Kidney (tissue), 14 donors: ENCODE measurements around the gene ZNF595. TPM values are rescaled to one million over a fixed set of nuclear protein-coding genes. Genes with fewer than 3 reads are reported as not detected.

Experiments
- DNase-seq, 5 donors: peaks; one replicate each; pipeline ENCODE4 v3.0.0-alpha.2; 2013 to 2020
- FAIRE-seq: peaks from 2 replicates; lab custom pipeline; 2012; peaks lifted over from hg19 to GRCh38; lab: Jason Lieb, UNC
- H3K27ac ChIP-seq, 2 donors: one replicate each; pipeline ENCODE4 v1.7.0; 2013; ENCODE audit warnings: low read depth in 2 of 2, low read length in 2 of 2, inconsistent platforms in 1 of 2
- H3K27me3 ChIP-seq: one replicate; pipeline ENCODE4 v1.7.1; 2013; ENCODE audit warnings: low read length, inconsistent platforms; ENCODE audit not compliant: control insufficient read depth, insufficient read depth
- H3K36me3 ChIP-seq, 3 donors: one replicate each; pipeline versions ENCODE4 v1.7.0 to v1.7.1; 2013; ENCODE audit warnings: low read length in 3 of 3, control low read depth in 1 of 3, inconsistent platforms in 1 of 3; ENCODE audit not compliant: insufficient read depth in 3 of 3, control insufficient read depth in 2 of 3
- H3K4me1 ChIP-seq, 3 donors: one replicate each; pipeline versions ENCODE4 v1.7.0 to v1.7.1; 2013; ENCODE audit warnings: low read length in 3 of 3, inconsistent platforms in 1 of 3, low read depth in 1 of 3; ENCODE audit not compliant: control insufficient read depth in 2 of 3, insufficient read depth in 2 of 3
- H3K4me3 ChIP-seq, 3 donors: one replicate each; pipeline versions ENCODE4 v1.7.0 to v1.8.1; 2013; ENCODE audit warnings: low read length in 3 of 3, control low read depth in 1 of 3, inconsistent platforms in 1 of 3
- H3K9ac ChIP-seq, 3 donors: one replicate each; pipeline versions ENCODE4 v1.7.0 to v1.7.1; 2013; ENCODE audit warnings: low read length in 3 of 3, control low read depth in 1 of 3, inconsistent platforms in 1 of 3
- H3K9me3 ChIP-seq, 3 donors: one replicate each; pipeline versions ENCODE4 v1.7.0 to v1.7.1; 2013; ENCODE audit warnings: low read length in 3 of 3, control low read depth in 1 of 3, inconsistent platforms in 1 of 3; ENCODE audit not compliant: control insufficient read depth in 2 of 3, insufficient read depth in 1 of 3
- intact Hi-C: fragments of 100-400 bp; cut with DNase I; formaldehyde crosslinking; loops from one replicate; pipeline ENCODE4 v1.11.1; 2022
- polyA plus RNA-seq: library from polyadenylated mRNA; stranded (reverse); fragments of 350-450 nt; fragmentation: Illumina TruSeq; extraction: RNeasy Lipid Tissue Mini Kit (QIAGEN cat#74804); gene quantifications from one replicate; pipeline ENCODE4 v1.2.3, GENCODE V29; 2014; ENCODE audit warnings: low read depth, low replicate concordance; ENCODE audit not compliant: insufficient read depth
- total RNA-seq: library from RNA; stranded (reverse); fragmentation: NEBNext Ultra II Directional; extraction: Animal tissue kit (Norgen Biotek cat#: 25700); gene quantifications from one replicate; pipeline ENCODE4 v1.2.1, GENCODE V29; 2021
- TF ChIP-seq, protein P1 (sequence below): IDR thresholded peaks from 3 replicates; pipeline ENCODE4 v1.5.1; 2012; ENCODE audit warnings: mild to moderate bottlenecking, moderate library complexity, borderline replicate concordance; ENCODE audit not compliant: insufficient read depth; ENCODE audit errors: extremely low read depth
- donor health status: control.
- donor health status: control.
- donor health status: control.
- donor health status: control.
- donor health status: control.
- donor health status: DM: yes; HTN: yes; CAD: no.
- donor health status: Normal renal cell carcinoma (clear cell type).

ZNF595 gene
- total and polyA plus RNA-seq, 2 donors from 2014 or later, result 6.0 to 18.3 TPM

DNA sequence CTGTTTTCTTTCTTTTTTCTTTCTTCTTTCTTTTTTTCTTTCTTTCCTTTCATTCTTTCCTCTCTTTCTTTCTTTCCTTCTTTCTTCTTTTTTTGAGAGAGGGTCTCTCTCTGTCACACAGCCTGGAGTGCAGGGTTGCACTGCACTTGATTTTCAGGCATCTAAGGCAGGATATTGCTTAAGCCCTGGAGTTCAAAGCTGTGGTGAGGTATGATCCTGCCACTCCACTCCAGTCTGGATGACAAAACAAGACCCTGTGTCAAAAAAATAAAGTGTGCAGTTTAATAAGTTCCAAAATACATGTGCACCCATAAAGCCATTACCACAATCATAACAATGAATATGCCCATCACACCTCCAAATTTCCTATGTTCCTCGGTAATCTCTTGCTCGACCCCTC, 60.6 kb downstream of the ZNF595 start:
- Histone ChIP-seq H3K4me3 (no peak overlapping the region), H3K36me3 (no peaks in the 10 kb centered on the region), H3K9ac (no peak overlapping the region), H3K27me3 (peaks cover 10% of the 10 kb centered on the region), H3K9me3 (peaks cover 0 to 2% (median 0%) of the 10 kb centered on the region in 3 donors), H3K4me1 (no peaks in the 10 kb centered on the region), H3K27ac (no peak overlapping the region)
- TF ChIP-seq, protein P1, sequence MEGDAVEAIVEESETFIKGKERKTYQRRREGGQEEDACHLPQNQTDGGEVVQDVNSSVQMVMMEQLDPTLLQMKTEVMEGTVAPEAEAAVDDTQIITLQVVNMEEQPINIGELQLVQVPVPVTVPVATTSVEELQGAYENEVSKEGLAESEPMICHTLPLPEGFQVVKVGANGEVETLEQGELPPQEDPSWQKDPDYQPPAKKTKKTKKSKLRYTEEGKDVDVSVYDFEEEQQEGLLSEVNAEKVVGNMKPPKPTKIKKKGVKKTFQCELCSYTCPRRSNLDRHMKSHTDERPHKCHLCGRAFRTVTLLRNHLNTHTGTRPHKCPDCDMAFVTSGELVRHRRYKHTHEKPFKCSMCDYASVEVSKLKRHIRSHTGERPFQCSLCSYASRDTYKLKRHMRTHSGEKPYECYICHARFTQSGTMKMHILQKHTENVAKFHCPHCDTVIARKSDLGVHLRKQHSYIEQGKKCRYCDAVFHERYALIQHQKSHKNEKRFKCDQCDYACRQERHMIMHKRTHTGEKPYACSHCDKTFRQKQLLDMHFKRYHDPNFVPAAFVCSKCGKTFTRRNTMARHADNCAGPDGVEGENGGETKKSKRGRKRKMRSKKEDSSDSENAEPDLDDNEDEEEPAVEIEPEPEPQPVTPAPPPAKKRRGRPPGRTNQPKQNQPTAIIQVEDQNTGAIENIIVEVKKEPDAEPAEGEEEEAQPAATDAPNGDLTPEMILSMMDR, result no peak
- DNase-seq (no peak), FAIRE-seq (no peak)
- intact Hi-C loops, result no loop called here

- no peaks in the 10 kb centered on the region for H3K4me1 ChIP-seq
- H3K4me3 ChIP-seq, result no peak overlapping the region
- TF ChIP-seq, protein P1, result no peak
- DNase-seq (no peak), FAIRE-seq (no peak)
- H3K27me3 ChIP-seq, result peaks cover 6% of the 10 kb centered on the region
- no peak overlapping the region for H3K9ac ChIP-seq
- H3K36me3 ChIP-seq, result no peaks in the 10 kb centered on the region
- intact Hi-C loops, result no loop called here
- H3K27ac ChIP-seq, result no peak overlapping the region
- H3K9me3 ChIP-seq, result peaks cover 0 to 2% (median 0%) of the 10 kb centered on the region in 3 donors
Measured at GRCh38 chr4:114149-114548, 61.0 kb downstream of the ZNF595 start.

DNA sequence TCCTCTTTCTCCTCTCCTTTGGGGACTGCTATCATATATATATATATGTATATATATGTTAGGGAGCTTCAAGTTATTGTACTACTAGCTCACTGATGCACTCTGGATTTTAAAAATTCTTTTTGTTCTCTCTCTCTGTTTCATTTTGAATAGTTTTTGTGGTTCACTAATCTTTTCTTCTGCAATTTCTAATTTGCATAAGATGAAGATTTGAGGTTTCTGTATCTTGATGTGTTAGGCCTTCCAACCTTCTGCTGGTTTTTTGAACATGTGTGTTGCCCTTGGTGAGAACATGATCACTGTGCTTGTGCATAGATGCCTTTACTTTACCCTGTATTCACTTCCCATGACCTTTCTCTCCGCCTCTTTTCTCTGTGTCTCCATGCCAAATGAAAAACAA, 63.4 kb downstream of the ZNF595 start:
- Histone ChIP-seq H3K4me3 (no peak overlapping the region), H3K36me3 (no peaks in the 10 kb centered on the region), H3K9ac (no peak overlapping the region), H3K27ac (no peak overlapping the region), H3K4me1 (no peaks in the 10 kb centered on the region), H3K27me3 (no peaks in the 10 kb centered on the region), H3K9me3 (no peaks in the 10 kb centered on the region)
- intact Hi-C loops, result no loop called here
- DNase-seq (no peak), FAIRE-seq (no peak)
- TF ChIP-seq, protein P1, result no peak

- H3K27me3 ChIP-seq, result no peaks in the 10 kb centered on the region
- intact Hi-C loops, result no loop called here
- H3K9me3 ChIP-seq, result no peaks in the 10 kb centered on the region
- TF ChIP-seq, protein P1, result no peak
- H3K4me3 ChIP-seq, result no peak overlapping the region
- FAIRE-seq (no peak), DNase-seq (no peak)
- H3K27ac ChIP-seq, result no peak overlapping the region
- H3K9ac ChIP-seq, result no peak overlapping the region
- no peaks in the 10 kb centered on the region for H3K36me3 ChIP-seq
- peaks cover 0 to 4% (median 2%) of the 10 kb centered on the region in 3 donors for H3K4me1 ChIP-seq
Measured at GRCh38 chr4:120616-121015, 67.5 kb downstream of the ZNF595 start.
